Ovary (tissue), 3 donors: Measurements from ENCODE around the gene SORL1.

Experiments used
- EP300 ChIP-seq: sonication (generic); formaldehyde crosslinking; IDR thresholded peaks from one replicate; pipeline ENCODE4 v1.6.1; 2017; ENCODE audit warnings: antibody characterized with exemption
- TF ChIP-seq, protein P1 (sequence below), 3 donors: fragments of 450-650 bp in 2 of 3; fragments of 200-600 bp in 1 of 3; IDR thresholded peaks; one replicate each; pipeline versions ENCODE4 v1.5.1 to v1.8.0; 2016 to 2022; ENCODE audit warnings: antibody characterized with exemption in 3 of 3, mild to moderate bottlenecking in 1 of 3
- donor health status: DM: no; HTN: no; CAD: no.

DNA sequence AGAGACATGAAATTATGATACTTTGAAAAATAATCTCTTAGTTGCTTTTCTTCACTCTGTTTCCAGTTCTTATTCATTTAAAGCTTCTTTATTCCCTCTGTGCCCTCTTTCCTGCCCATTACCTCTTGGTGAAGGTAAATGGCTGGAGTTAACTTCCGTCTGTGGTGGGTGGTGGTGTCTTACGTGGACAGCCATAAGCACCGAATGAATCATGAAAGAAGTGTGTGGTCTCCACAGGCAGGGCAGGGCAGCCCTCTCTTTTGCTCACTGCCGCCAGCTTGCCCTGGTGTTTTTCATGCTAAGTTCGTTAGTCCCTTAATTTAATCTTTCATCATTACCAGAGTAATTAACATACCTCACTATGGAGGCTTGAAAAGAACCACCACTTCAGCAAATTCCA, 99.3 kb downstream of the SORL1 start:
- TF ChIP-seq, protein P1, sequence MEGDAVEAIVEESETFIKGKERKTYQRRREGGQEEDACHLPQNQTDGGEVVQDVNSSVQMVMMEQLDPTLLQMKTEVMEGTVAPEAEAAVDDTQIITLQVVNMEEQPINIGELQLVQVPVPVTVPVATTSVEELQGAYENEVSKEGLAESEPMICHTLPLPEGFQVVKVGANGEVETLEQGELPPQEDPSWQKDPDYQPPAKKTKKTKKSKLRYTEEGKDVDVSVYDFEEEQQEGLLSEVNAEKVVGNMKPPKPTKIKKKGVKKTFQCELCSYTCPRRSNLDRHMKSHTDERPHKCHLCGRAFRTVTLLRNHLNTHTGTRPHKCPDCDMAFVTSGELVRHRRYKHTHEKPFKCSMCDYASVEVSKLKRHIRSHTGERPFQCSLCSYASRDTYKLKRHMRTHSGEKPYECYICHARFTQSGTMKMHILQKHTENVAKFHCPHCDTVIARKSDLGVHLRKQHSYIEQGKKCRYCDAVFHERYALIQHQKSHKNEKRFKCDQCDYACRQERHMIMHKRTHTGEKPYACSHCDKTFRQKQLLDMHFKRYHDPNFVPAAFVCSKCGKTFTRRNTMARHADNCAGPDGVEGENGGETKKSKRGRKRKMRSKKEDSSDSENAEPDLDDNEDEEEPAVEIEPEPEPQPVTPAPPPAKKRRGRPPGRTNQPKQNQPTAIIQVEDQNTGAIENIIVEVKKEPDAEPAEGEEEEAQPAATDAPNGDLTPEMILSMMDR (IDR thresholded peaks at IDR 0.05), result no peak
- no peak for TF ChIP-seq EP300
